HepG2 (cell line): Measurements from ENCODE around the gene PCIF1. TPM values are rescaled to one million over a fixed set of nuclear protein-coding genes. Genes with fewer than 3 reads are reported as not detected.

ENCODE experiments used
- HMG20B ChIP-seq: conservative IDR thresholded peaks from 2 replicates; pipeline ENCODE4 v1.6.1; 2016; ENCODE audit warnings: missing genetic modification reagents, missing compliant biosample characterization
- KDM3A ChIP-seq: IDR thresholded peaks from 2 replicates; pipeline ENCODE4 v1.6.1; 2018; ENCODE audit warnings: low read depth, missing compliant biosample characterization
- MXD4 ChIP-seq: IDR thresholded peaks from 2 replicates; pipeline ENCODE4 v1.6.1; 2016; ENCODE audit warnings: mild to moderate bottlenecking, missing biosample characterization, missing genetic modification reagents
- POLR2A ChIP-seq, 2 experiments: IDR thresholded peaks; 2 replicates each; pipeline ENCODE4 v1.6.1; 2011; ENCODE audit warnings: low read depth in 2 of 2, low read length in 2 of 2, mild to moderate bottlenecking in 1 of 2, moderate library complexity in 1 of 2; ENCODE audit not compliant: insufficient read depth in 1 of 2
- SATB2 ChIP-seq: sonication (generic); formaldehyde crosslinking; IDR thresholded peaks from 2 replicates; pipeline ENCODE4 v1.5.0; 2020; ENCODE audit warnings: missing genetic modification reagents
- SMC3 ChIP-seq: IDR thresholded peaks from 2 replicates; pipeline ENCODE4 v1.6.1; 2011; ENCODE audit warnings: low read length, improper control_type of control experiment
- SRSF9 ChIP-seq: fragments of 200-400 bp; formaldehyde crosslinking; IDR thresholded peaks from 2 replicates; pipeline ENCODE4 v1.6.1; 2018; ENCODE audit warnings: borderline replicate concordance, mild to moderate bottlenecking, low read depth, low read length; ENCODE audit not compliant: insufficient read depth, poor library complexity, severe bottlenecking
- ZBTB42 ChIP-seq: sonication (generic); formaldehyde crosslinking; IDR thresholded peaks from 2 replicates; pipeline ENCODE4 v1.5.0; 2020; ENCODE audit warnings: mild to moderate bottlenecking, missing genetic modification reagents
- ZNF17 ChIP-seq: sonication (generic); formaldehyde crosslinking; IDR thresholded peaks from 2 replicates; pipeline ENCODE4 v1.5.0; 2020; ENCODE audit warnings: mild to moderate bottlenecking, missing genetic modification reagents
- ZNF253 ChIP-seq: sonication (generic); formaldehyde crosslinking; IDR thresholded peaks from 2 replicates; pipeline ENCODE4 v1.8.0; 2022; ENCODE audit warnings: mild to moderate bottlenecking, missing genetic modification reagents, borderline replicate concordance
- ZNF446 ChIP-seq: sonication (generic); formaldehyde crosslinking; IDR thresholded peaks from 2 replicates; pipeline ENCODE4 v1.5.0; 2020; ENCODE audit warnings: mild to moderate bottlenecking, missing genetic modification reagents
- ZNF614 ChIP-seq: IDR thresholded peaks from 2 replicates; pipeline ENCODE4 v1.6.1; 2018; ENCODE audit warnings: missing biosample characterization, missing genetic modification reagents, inconsistent platforms, borderline replicate concordance
- ZNF629 ChIP-seq: sonication (generic); formaldehyde crosslinking; conservative IDR thresholded peaks from 2 replicates; pipeline ENCODE4 v1.5.0; 2020; ENCODE audit warnings: missing genetic modification reagents
- ZNF777 ChIP-seq: sonication (generic); formaldehyde crosslinking; IDR thresholded peaks from 2 replicates; pipeline ENCODE4 v1.4.0; 2020; ENCODE audit warnings: missing genetic modification reagents
- polyA plus RNA-seq, 8 experiments: library from polyadenylated mRNA; depleted of rRNA in 3 of 8; stranded (reverse) in 7 of 8; unstranded in 1 of 8; fragments of >200 nt; fragmentation: Illumina TruSeq in 4 of 8; extraction: Trizol in 4 of 8; gene quantifications; 2 replicates each; pipeline versions ENCODE4 v1.2.1 to v1.2.3, GENCODE V29; 2011 to 2016; ENCODE audit warnings: low read depth in 4 of 8, missing spikeins in 1 of 8, mixed read lengths in 1 of 8; ENCODE audit not compliant: insufficient read depth in 1 of 8
- total RNA-seq, 5 experiments: library from RNA; depleted of rRNA; stranded (reverse); fragments of >200 nt; fragmentation: Illumina TruSeq; extraction: Trizol; gene quantifications; 2 replicates each; pipeline ENCODE4 v1.2.3, GENCODE V29; 2016; ENCODE audit warnings: low read depth in 1 of 5
- TF ChIP-seq, protein P1 (sequence below): sonication (generic); formaldehyde crosslinking; IDR thresholded peaks from 2 replicates; pipeline ENCODE4 v1.4.0; 2020; ENCODE audit warnings: mild to moderate bottlenecking, missing genetic modification reagents
- TF ChIP-seq, protein P2 (sequence below): sonication (generic); formaldehyde crosslinking; IDR thresholded peaks from 2 replicates; pipeline ENCODE4 v1.4.0; 2020; ENCODE audit warnings: mild to moderate bottlenecking, missing genetic modification reagents

The PCIF1 gene
- total and polyA plus RNA-seq, 2 of the 13 experiments (the other 11 are each of a cell fraction or from before 2014, with no cell fraction given), result 20.9 to 24.4 TPM

DNA sequence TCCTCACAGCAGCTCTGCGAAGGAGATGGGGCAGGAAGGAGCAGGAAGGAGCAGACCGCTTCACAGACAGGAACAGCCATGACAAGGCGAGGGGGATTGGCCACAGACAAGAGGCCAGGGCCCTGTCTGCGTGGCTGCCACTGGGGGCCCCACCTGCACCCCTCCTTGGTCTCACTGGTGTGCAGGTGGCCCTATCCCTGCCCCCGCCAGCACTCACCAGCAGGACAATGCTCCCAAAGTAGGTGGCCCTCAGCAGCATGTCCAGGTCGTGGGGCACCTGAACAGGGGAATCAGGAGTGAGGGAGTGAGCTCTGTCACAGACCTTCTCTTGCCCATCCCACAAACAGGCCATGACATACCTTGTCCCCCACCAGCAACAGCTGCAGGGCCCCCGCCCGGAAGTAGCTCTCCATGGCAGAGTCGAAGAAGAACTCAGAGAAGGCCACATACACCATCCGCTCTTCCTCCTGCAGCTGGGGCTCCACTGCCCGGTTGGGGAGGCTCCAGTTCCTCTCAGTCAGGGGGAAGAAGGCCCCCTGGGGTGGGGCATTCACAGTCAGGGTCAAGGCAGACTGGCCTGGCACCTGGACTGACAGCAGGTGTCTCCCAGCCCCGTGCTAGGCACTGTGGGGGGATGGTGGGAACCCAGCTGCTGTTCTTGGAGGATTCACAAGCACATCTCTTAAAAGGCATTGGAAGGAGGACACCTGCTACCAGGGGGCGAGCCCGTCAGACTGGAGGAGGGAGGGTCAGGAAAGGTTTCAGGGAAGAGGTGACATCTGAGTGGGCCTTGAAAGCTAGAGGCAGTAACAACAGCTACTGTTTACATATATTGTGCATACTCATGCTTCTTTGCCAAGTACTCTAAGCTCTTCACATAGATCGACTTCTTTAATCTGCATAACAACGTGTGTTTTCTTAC is 29.6 kb upstream of the PCIF1 start (continued):
- TF ChIP-seq, protein P1, sequence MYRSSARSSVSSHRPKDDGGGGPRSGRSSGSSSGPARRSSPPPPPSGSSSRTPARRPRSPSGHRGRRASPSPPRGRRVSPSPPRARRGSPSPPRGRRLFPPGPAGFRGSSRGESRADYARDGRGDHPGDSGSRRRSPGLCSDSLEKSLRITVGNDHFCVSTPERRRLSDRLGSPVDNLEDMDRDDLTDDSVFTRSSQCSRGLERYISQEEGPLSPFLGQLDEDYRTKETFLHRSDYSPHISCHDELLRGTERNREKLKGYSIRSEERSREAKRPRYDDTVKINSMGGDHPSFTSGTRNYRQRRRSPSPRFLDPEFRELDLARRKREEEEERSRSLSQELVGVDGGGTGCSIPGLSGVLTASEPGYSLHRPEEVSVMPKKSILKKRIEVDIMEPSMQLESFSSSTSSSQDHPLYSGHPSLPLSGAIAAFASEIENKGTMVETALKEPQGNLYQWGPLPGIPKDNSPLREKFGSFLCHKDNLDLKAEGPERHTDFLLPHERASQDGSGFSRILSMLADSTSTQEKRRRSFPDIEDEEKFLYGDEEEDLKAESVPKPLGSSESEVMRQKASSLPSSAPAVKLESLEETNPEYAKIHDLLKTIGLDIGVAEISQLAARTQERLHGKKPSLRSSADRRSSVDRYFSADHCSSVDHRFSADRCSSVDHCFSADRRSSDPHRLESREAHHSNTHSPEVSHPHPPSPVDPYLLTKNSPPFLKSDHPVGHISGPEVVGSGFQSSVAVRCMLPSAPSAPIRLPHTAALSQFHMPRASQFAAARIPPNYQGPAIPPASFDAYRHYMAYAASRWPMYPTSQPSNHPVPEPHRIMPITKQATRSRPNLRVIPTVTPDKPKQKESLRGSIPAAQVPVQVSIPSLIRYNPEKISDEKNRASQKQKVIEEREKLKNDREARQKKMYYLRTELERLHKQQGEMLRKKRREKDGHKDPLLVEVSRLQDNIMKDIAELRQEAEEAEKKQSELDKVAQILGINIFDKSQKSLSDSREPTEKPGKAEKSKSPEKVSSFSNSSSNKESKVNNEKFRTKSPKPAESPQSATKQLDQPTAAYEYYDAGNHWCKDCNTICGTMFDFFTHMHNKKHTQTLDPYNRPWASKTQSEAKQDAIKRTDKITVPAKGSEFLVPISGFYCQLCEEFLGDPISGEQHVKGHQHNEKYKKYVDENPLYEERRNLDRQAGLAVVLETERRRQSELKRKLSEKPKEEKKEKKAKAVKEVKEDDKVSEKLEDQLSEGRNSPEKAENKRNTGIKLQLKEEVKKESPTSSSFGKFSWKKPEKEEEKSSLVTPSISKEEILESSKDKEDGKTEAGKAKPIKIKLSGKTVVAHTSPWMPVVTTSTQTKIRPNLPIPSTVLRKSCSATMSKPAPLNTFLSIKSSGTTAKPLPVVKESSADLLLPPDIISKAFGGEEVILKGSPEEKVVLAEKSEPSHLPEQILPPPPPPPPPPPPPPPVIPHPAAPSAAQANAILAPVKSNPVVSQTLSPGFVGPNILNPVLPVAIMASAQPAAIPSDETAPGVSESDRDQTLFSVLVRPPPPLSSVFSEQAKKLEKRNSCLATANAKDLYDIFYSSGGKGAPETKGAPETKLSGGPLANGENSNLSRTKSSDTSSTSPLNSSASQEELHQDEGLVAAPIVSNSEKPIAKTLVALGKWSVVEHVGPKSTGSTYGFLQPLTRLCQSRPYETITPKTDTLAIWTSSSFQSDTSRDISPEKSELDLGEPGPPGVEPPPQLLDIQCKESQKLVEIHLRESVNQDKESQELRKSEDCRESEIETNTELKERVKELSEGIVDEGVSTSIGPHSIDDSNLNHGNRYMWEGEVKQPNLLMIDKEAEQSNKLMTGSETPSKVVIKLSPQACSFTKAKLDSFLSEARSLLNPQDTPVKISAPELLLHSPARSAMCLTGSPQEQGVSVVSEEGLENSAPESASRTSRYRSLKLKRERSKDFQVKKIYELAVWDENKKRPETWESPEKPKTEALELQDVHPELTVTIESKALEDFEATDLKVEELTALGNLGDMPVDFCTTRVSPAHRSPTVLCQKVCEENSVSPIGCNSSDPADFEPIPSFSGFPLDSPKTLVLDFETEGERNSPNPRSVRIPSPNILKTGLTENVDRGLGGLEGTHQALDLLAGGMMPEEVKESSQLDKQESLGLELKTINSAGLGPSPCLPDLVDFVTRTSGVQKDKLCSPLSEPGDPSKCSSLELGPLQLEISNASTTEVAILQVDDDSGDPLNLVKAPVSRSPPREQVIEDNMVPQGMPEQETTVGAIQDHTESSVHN (CRISPR knock-in tag), result no peak
- TF ChIP-seq ZNF17 (CRISPR knock-in tag) (no peak), ZNF253 (no peak), HMG20B (CRISPR knock-in tag) (no peak), ZNF614 (CRISPR knock-in tag) (no peak), POLR2A (IDR thresholded peaks at IDR 0.05; ENCODE audit: insufficient read depth in 1 of 2, low read depth in 2 of 2, low read length in 2 of 2) (peak in 1 of 2 experiments; percentile 34; a peak in 2 of 4 replicates), ZNF777 (CRISPR knock-in tag) (no peak), ZBTB42 (CRISPR knock-in tag) (no peak), KDM3A (CRISPR knock-in tag) (no peak), SMC3 (no peak), ZNF446 (CRISPR knock-in tag) (no peak), SATB2 (no peak), ZNF629 (CRISPR knock-in tag) (no peak), MXD4 (CRISPR knock-in tag) (no peak), SRSF9 (no peak)
- TF ChIP-seq, protein P2, sequence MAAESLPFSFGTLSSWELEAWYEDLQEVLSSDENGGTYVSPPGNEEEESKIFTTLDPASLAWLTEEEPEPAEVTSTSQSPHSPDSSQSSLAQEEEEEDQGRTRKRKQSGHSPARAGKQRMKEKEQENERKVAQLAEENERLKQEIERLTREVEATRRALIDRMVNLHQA, result no peak
